Endodermal cell (in vitro differentiated cells): Measurements from ENCODE around the gene SPTLC2. TPM values are rescaled to one million over a fixed set of nuclear protein-coding genes. Genes with fewer than 3 reads are reported as not detected.

Experiments used
- DNase-seq: peaks from one replicate; pipeline ENCODE4 v3.0.0-alpha.2; 2017
- H3K27ac ChIP-seq: 2 replicates; pipeline ENCODE4 v1.5.1; 2013; ENCODE audit warnings: mild to moderate bottlenecking, low read depth, low read length, moderate library complexity
- H3K27me3 ChIP-seq: 2 replicates; pipeline ENCODE4 v1.6.1; 2013; ENCODE audit warnings: mild to moderate bottlenecking, low read length, moderate library complexity; ENCODE audit not compliant: insufficient read depth, control insufficient read depth, poor library complexity, severe bottlenecking
- H3K36me3 ChIP-seq: 2 replicates; pipeline ENCODE4 v1.7.0; 2013; ENCODE audit warnings: mild to moderate bottlenecking, low read length, moderate library complexity; ENCODE audit not compliant: control insufficient read depth, insufficient read depth
- H3K4me1 ChIP-seq: one replicate; pipeline ENCODE4 v1.7.0; 2013; ENCODE audit warnings: low read length; ENCODE audit not compliant: control insufficient read depth, insufficient read depth
- H3K4me3 ChIP-seq: 2 replicates; pipeline ENCODE4 v1.5.1; 2013; ENCODE audit warnings: mild to moderate bottlenecking, low read length, moderate library complexity
- H3K9ac ChIP-seq: 2 replicates; pipeline ENCODE4 v1.6.1; 2013; ENCODE audit warnings: mild to moderate bottlenecking, low read length, moderate library complexity; ENCODE audit not compliant: poor library complexity, severe bottlenecking; ENCODE audit errors: extremely low read depth
- H3K9me3 ChIP-seq: 2 replicates; pipeline ENCODE4 v1.6.1; 2013; ENCODE audit warnings: mild to moderate bottlenecking, low read length, moderate library complexity; ENCODE audit not compliant: control insufficient read depth
- H3K27ac Mint-ChIP-seq: 2 replicates; pipeline ENCODE4 v1.8.0; 2020; ENCODE audit warnings: mixed read lengths
- H3K27me3 Mint-ChIP-seq: 2 replicates; pipeline ENCODE4 v1.8.0; 2021; ENCODE audit warnings: mild to moderate bottlenecking, mixed read lengths; ENCODE audit not compliant: insufficient read depth
- H3K36me3 Mint-ChIP-seq: 2 replicates; pipeline ENCODE4 v1.8.0; 2020; ENCODE audit warnings: low read depth, mixed read lengths
- H3K4me1 Mint-ChIP-seq: 2 replicates; pipeline ENCODE4 v1.8.0; 2020; ENCODE audit warnings: mixed read lengths
- H3K4me3 Mint-ChIP-seq: 2 replicates; pipeline ENCODE4 v1.8.0; 2020; ENCODE audit warnings: mild to moderate bottlenecking, moderate library complexity, mixed read lengths
- H3K9me3 Mint-ChIP-seq: 2 replicates; pipeline ENCODE4 v1.8.0; 2020; ENCODE audit warnings: mild to moderate bottlenecking, mixed read lengths
- WGBS, 2 experiments: methylation state at CpG; one replicate each; pipeline versions ENCODE4 v1.1.5 to v1.1.7; 2013; ENCODE audit warnings: missing lambda C conversion rate in 2 of 2, mixed read lengths in 1 of 2; ENCODE audit not compliant: insufficient coverage in 1 of 2, insufficient read length in 1 of 2; 5-methylcytosine and 5-hydroxymethylcytosine counted together
- total RNA-seq, 2 donors: library from RNA; stranded (reverse); fragmentation: NEBNext Ultra II Directional in 1 of 2; extraction: Animal tissue kit (Norgen Biotek cat#: 25700) in 1 of 2; gene quantifications; 2 replicates in 1 of 2; 3 replicates in 1 of 2; pipeline ENCODE4 v1.2.1, GENCODE V29; 2021
- TF ChIP-seq, protein P1 (sequence below): fragments of 200-600 bp; sonication (generic); conservative IDR thresholded peaks from 2 replicates; pipeline ENCODE4 v1.5.0; 2021; ENCODE audit warnings: antibody characterized with exemption, mild to moderate bottlenecking

SPTLC2 gene
- total RNA-seq, 2 donors from 2014 or later: 32.6 to 32.7 TPM

- no peak overlapping the region for H3K4me3 ChIP-seq
- H3K4me1 ChIP-seq: no peaks in the 10 kb centered on the region
- Mint-ChIP-seq H3K4me3 (no peak overlapping the region), H3K27me3 (peaks cover 4% of the 10 kb centered on the region), H3K36me3 (no peaks in the 10 kb centered on the region), H3K27ac (no peak overlapping the region), H3K4me1 (no peaks in the 10 kb centered on the region), H3K9me3 (peaks cover 4% of the 10 kb centered on the region)
- no peaks in the 10 kb centered on the region for H3K36me3 ChIP-seq
- H3K27ac ChIP-seq: no peak overlapping the region
- no peak for DNase-seq
- H3K9me3 ChIP-seq: no peaks in the 10 kb centered on the region
- no peaks in the 10 kb centered on the region for H3K27me3 ChIP-seq
- 95 to 100% methylated on average over 1 to 2 of the region's 2 CpGs for WGBS, 2 experiments
- no peak overlapping the region for H3K9ac ChIP-seq
- TF ChIP-seq, protein P1, sequence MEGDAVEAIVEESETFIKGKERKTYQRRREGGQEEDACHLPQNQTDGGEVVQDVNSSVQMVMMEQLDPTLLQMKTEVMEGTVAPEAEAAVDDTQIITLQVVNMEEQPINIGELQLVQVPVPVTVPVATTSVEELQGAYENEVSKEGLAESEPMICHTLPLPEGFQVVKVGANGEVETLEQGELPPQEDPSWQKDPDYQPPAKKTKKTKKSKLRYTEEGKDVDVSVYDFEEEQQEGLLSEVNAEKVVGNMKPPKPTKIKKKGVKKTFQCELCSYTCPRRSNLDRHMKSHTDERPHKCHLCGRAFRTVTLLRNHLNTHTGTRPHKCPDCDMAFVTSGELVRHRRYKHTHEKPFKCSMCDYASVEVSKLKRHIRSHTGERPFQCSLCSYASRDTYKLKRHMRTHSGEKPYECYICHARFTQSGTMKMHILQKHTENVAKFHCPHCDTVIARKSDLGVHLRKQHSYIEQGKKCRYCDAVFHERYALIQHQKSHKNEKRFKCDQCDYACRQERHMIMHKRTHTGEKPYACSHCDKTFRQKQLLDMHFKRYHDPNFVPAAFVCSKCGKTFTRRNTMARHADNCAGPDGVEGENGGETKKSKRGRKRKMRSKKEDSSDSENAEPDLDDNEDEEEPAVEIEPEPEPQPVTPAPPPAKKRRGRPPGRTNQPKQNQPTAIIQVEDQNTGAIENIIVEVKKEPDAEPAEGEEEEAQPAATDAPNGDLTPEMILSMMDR: no peak
Measured at GRCh38 chr14:77647853-77648252, 31.4 kb upstream of the SPTLC2 start.

GRCh38 chr14:77646907-77647306 lies 30.5 kb upstream of the SPTLC2 start:
- H3K27me3 Mint-ChIP-seq: peaks cover 4% of the 10 kb centered on the region
- Histone ChIP-seq H3K36me3 (no peaks in the 10 kb centered on the region), H3K27ac (no peak overlapping the region), H3K4me3 (no peak overlapping the region), H3K9me3 (no peaks in the 10 kb centered on the region), H3K27me3 (no peaks in the 10 kb centered on the region), H3K9ac (no peak overlapping the region), H3K4me1 (no peaks in the 10 kb centered on the region)
- H3K36me3 Mint-ChIP-seq: no peaks in the 10 kb centered on the region
- peaks cover 4% of the 10 kb centered on the region for H3K9me3 Mint-ChIP-seq
- WGBS, 2 experiments: 92 to 93% methylated on average over 3 to 4 of the region's 4 CpGs
- DNase-seq: no peak
- H3K4me1 Mint-ChIP-seq: no peaks in the 10 kb centered on the region
- TF ChIP-seq, protein P1: no peak
- H3K4me3 Mint-ChIP-seq: no peak overlapping the region
- H3K27ac Mint-ChIP-seq: no peak overlapping the region

- no peaks in the 10 kb centered on the region for H3K9me3 ChIP-seq
- no peak overlapping the region for H3K27ac ChIP-seq
- peaks cover 4% of the 10 kb centered on the region for H3K27me3 Mint-ChIP-seq
- TF ChIP-seq, protein P1: no peak
- H3K4me3 ChIP-seq: no peak overlapping the region
- H3K4me1 ChIP-seq: no peaks in the 10 kb centered on the region
- peaks cover 4% of the 10 kb centered on the region for H3K9me3 Mint-ChIP-seq
- no peak overlapping the region for H3K27ac Mint-ChIP-seq
- no peaks in the 10 kb centered on the region for H3K4me1 Mint-ChIP-seq
- WGBS, 2 experiments: 93% methylated on average over 12 to 13 of the region's 15 CpGs
- DNase-seq: no peak
- no peaks in the 10 kb centered on the region for H3K36me3 Mint-ChIP-seq
- no peaks in the 10 kb centered on the region for H3K27me3 ChIP-seq
- no peaks in the 10 kb centered on the region for H3K36me3 ChIP-seq
- H3K4me3 Mint-ChIP-seq: no peak overlapping the region
- H3K9ac ChIP-seq: no peak overlapping the region
Measured at GRCh38 chr14:77645520-77646230, 29.2 kb upstream of the SPTLC2 start.
